GM15510 (cell line): ENCODE data around the gene MATN3.

Source experiments
- POLR2A ChIP-seq: IDR thresholded peaks from 3 replicates; pipeline ENCODE4 v1.6.1; 2011; ENCODE audit warnings: borderline replicate concordance; ENCODE audit not compliant: insufficient read length; ENCODE audit errors: extremely low read depth

The MATN3 gene

GRCh38 chr2:19989342-19989666, 23.2 kb downstream of the MATN3 start:
- TF ChIP-seq POLR2A = no peak

- no peak for TF ChIP-seq POLR2A
These were observed 23.9 kb downstream of the MATN3 start for GRCh38 chr2:19988600-19988999.

GRCh38 chr2:19987936-19988335, 24.5 kb downstream of the MATN3 start:
- no peak for TF ChIP-seq POLR2A

- no peak for TF ChIP-seq POLR2A
These were observed 30.2 kb downstream of the MATN3 start for GRCh38 chr2:19982268-19982667.

GRCh38 chr2:19979932-19980331, 32.5 kb downstream of the MATN3 start:
- no peak for TF ChIP-seq POLR2A

GRCh38 chr2:19973466-19973865, 39.0 kb downstream of the MATN3 start:
- TF ChIP-seq POLR2A = no peak

GRCh38 chr2:19971691-19972090, 40.8 kb downstream of the MATN3 start:
- no peak for TF ChIP-seq POLR2A

- no peak for TF ChIP-seq POLR2A
These were observed 49.1 kb downstream of the MATN3 start for GRCh38 chr2:19963386-19963785.

- no peak for TF ChIP-seq POLR2A
These were observed 56.7 kb downstream of the MATN3 start for GRCh38 chr2:19955544-19956422.

- TF ChIP-seq POLR2A = no peak
These were observed 63.4 kb downstream of the MATN3 start for GRCh38 chr2:19949071-19949470.

GRCh38 chr2:19947184-19947940, 65.1 kb downstream of the MATN3 start:
- TF ChIP-seq POLR2A = no peak

- no peak for TF ChIP-seq POLR2A
These were observed 68.1 kb downstream of the MATN3 start for GRCh38 chr2:19944205-19944845.

GRCh38 chr2:19943189-19943588, 69.3 kb downstream of the MATN3 start:
- TF ChIP-seq POLR2A = no peak

GRCh38 chr2:19942199-19942598, 70.3 kb downstream of the MATN3 start:
- TF ChIP-seq POLR2A = no peak
